HG03565 (cell line): ENCODE data around the gene RBM4.

Source experiments
- ATAC-seq: cut with Tn5 transposase; IDR thresholded peaks from one replicate; pipeline ENCODE4 v1.9.1; 2021; ENCODE audit warnings: mild to moderate bottlenecking, moderate library complexity; ENCODE audit not compliant: unreplicated experiment

The RBM4 gene

GRCh38 chr11:66687831-66688281, 49.4 kb downstream of the RBM4 start:
- ATAC-seq, result no peak

GRCh38 chr11:66688561-66689534, 50.3 kb downstream of the RBM4 start:
- ATAC-seq, result no peak

DNA sequence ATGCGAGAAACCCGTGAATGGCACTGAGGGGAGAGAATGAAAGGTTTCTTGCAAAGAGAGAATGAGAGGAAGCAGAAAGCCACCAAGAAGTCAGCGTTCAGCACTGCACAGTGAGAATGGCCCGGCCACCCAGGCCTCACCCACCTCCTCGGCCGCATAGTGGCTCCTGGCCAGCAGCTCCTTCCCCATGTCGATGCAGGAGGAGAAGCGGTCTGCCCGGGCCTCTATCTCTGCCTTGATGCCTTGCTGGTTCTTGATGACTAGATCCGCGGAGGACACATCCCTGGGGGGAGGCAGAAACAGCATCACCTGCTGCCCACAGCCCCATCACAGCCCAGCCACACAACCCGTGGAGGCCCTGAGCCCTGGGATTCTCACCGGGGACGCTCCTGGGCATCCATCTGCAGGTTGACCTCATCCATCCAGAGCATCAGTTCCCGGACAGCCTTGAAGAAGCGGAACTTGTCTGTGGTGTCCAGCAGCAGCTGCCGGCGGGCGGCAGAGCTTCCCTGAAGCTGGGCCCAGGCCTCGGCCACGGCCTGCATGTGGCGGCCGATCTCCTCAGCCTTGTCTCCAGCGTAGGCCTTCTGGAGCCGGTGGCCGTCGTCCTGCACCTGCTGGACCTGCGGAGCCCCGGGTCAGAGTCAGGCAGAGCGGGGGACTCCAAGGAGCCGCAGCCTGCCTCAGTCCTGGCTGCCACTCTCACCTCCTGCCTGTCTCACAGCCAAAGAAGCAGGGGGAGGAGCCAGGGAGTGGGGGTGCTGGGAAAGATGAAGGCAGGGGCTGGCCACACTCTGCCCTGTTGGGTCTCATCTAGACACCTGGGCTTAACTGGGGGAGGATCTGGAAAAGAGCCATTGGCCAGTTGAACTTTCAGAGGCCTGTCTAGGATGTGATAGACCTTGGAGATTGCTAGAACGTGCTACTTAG, 51.4 kb downstream of the RBM4 start:
- no peak for ATAC-seq

DNA sequence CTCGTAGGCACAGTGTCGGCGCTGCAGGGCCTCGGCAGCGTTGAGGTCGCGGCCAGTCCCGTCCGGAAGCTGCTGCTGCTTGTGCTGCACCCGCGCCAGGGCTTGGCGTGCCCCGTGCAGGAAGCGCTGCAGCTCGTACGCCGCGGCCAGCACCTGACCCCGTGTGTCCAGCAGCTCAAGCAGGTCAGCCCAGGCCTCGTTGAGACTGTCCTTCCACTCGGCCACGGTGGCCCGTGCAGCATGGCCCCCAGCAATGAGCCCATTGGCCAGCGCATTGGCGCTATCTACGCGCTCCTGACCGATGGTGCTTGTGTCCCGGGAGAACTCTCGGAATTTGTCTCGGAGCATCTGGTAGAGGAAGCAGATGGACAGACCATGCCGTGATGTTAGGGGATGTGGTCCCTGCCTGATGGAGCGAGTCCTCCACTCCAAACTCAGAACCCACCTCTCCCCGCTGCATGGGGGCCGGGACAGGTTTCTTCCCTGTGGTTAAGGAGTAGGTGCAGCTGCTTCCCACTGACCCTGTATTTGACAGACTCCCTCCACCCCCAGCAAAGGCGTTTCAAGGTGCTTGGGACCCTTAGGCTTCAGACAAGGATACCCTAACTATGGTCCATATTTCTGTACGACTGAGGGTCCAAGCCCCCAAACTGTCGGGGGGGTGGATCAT, 52.9 kb downstream of the RBM4 start:
- ATAC-seq, result no peak

DNA sequence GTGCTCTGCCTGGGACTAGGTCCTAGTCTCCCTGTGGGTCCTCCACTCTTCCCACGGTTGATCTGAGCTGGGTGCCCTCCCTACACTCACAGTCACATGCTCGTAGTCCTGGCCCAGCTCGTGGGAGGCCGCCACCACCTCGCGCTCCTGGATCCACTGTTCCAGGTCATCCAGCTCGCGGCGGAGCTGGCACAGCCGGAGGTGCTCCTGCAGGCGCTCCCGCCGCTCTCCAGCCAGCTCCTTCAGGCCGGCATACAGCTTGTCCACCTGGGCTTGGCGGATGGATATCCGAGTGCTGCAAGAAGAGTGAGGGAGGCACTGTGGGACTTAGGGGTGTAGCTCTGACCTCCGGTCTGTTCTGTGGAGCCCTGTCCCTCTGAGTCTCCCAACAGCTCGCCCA, 53.9 kb downstream of the RBM4 start:
- no peak for ATAC-seq

DNA sequence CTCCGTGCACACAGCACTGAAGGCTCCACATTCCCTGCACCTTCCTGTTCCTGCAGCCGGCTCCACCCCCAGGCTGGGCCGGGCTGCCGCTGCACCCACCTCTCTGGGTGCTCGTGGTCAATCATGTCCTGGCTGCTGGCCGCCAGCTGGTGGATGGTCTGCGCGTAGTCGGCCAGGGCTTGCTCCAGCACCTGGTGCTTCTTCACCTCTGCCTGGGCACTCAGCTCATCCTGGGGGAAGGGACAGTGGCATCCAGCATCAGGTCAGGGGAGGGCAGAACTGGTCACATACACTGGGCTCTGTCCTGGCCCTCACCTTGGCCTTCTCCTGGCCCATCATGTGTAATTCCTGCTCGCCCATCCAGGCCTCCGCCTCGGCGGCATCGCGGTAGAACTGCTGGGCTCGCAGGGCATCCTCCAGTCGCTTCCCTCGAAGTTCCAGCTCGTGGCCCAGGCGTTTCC, 54.4 kb downstream of the RBM4 start:
- ATAC-seq, result no peak

DNA sequence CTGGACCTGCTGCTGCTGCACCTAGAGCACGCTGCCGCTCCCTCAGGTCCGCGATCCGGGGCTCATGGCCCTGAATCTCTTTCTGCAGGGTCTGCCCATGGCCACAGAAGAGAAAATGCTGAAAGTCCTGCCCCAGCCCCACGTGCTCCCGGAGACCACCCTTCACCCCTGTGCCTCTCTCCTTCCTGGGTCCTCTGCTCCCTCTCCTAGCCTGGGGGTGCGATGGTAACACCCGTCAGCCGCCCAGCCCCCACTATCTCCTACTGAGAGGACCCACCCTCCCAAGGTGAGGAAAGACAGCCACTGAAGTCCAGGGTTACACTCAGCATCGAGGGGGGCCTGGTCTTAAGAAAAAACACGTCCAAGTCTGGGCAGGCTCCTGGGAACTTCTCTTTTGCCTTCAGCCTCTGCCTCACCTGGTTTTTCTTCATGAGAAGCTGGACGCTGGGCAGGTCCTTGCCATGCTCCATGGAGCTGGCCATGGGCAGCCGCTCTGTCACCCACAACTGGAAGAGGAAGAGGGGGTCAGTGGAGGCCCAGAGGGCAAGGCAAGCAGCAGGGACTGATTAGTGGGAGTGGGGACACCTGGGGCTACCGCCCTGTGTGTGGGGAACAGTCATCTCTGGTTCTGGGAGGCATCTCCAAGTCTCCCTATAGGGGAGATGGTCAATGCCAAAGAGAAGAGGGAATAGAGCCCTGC, 55.0 kb downstream of the RBM4 start:
- ATAC-seq, result no peak

DNA sequence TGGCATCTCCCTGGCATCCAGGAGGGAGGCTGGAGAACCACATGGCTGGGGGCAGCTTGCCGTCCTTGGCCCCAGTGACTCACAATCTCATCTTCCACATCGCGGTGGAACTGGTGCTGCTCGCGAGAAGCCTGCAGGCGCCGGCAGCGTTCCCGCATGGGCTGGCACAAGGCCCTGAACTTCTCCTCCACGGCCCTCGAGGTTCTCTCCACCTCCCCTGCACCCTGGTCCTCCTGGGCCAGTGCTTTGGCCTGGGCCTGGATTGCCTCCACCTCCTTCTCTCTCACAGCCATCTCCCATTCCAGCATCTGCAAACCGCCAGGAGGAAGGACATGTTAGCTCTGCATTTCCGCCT, 55.5 kb downstream of the RBM4 start:
- ATAC-seq, result no peak

GRCh38 chr11:66694732-66695207, 56.3 kb downstream of the RBM4 start:
- ATAC-seq, result no peak
